Hindlimb muscle (tissue), 1 donor: ENCODE results near the gene PTGR1. TPM values are rescaled to one million over a fixed set of nuclear protein-coding genes. Genes with fewer than 3 reads are reported as not detected.
"Not testable (repeated sequence)": the region's sequence is repeated elsewhere in the genome, so short reads cannot be mapped to it uniquely, and the experiment has no call there.

ENCODE experiments used
- DNase-seq: peaks from one replicate; pipeline ENCODE4 v3.0.0-alpha.2; 2013
- polyA plus RNA-seq: library from polyadenylated mRNA; unstranded; fragments of 120-200 nt; gene quantifications from one replicate; pipeline ENCODE4 v1.2.1, GENCODE V29; 2013; ENCODE audit not compliant: insufficient read length

Gene PTGR1
- 64.2 TPM for polyA plus RNA-seq

DNA sequence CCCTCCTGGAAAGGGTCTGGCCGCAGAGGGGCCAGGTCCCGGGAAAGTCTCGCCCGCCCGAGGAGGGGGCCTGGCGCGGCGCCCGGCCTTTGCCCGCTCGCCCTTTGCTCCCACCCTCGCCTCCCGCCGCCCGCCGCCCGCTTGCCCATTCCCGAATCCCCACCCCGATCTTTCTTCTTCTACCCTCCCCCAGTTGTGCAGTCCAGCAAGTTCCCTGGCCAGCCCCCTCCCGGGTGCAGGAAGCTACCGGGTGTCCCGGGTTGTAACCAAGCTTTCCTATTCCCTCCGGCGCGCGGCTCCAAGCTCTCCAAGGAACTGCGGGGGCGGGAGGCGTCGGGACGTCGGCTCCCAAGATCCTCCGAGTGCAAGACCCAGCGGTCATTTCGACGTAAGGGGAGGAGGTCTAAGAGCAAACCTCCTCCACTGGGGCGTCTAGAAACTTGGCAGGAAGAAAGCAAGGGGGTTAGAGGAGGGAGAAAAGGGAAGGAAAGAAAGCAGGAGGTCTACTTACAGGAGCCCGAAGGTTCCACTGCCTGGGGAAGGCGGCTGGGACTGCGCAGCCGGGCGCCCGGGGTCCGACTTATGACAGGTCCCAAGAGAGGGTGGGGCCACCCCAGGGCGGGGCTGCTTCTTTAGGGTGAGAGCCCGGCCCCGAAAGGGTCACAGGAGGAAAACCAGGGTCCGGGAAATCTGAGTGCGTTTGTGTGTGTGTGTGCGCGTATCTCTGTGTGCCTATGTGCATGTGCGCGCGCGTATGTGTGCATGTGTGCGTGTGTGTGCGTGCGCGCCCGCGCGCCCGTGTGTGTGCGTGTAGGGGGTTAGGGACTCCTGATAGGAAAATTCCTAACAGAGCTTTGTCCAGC lies at the start of gene PTGR1:
Gene PTGR1, minus strand, starts transcription at position 556 of the 863 bp plus-strand sequence. CDS start 2,225 bp downstream, outside the sequence.
- DNase-seq: peak; percentile 82

DNA sequence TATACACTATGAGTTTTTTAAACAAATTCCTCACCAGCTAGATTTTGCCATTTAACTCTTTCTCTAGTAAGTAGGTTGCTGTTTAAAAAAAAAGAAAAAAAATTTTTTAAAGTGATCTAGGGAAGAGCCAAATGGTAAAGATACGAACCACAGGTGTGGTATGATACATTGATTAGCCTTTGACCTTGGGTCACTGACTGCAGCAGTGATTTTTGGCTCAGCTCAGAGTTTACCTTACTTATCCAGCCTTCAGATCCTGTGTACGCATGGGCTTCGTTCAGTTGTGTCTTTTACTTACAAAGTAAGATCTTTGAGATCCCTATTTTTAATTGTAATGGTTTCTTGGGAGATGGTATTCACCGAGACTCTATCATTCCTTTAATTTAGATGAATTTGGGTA lies 49.6 kb upstream of the PTGR1 start:
- no peak for DNase-seq

DNA sequence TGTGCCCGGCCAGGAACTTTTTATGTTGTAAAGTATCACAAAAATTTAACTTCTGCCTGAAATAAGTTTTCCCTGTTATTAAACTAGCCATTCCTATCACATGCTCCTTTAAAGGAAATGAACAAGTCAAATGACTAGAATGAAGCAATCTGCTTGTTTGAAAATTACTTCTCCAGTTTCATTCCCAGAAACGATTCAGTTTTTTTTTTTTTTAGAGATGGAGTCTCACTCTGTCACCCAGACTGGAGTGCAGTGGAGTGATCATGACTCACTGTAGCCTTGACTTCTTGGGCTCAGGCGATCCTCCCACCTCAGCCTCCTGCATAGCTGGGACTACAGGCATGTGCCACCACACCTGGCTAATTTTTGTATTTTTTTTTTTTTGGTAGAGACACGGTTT lies 48.6 kb upstream of the PTGR1 start:
- no peak for DNase-seq

DNA sequence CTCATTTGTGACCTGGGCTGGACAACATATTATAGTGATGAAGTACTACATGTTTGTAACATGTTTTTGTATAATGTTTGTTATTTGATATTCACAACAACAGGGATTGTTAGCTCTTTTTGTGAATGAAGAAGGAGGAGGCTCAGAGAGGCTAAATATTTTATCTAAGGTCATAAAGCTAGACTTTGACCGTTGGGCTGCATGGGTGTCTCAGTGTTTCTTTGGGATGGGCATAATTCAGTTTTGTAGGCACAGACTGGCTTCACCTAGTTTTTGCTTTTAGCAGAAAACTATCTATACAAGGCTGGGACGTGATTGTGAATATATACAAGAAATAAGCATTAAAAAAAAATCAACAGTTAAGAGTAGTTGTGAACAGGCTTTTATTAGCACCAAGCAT lies 47.0 kb upstream of the PTGR1 start:
- DNase-seq: no peak

DNA sequence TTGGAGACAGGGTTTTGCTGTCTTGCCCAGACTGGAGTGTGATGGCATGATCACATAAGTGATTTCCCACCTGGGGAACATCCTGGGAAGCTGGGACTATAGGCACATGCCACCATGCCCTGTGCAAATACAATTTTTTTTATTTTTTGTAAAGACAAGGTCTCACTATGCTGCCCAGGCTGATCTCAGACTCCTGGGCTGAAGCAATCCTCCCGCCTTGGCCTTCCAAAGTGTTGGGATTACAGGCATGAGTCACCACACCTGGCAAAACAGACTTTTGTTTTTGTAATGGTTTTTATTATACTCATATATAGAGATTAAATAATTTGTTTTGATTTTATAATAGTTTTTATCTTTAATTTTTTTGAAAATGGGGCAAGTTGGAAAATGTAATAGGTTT lies 46.4 kb upstream of the PTGR1 start:
- DNase-seq: no peak

DNA sequence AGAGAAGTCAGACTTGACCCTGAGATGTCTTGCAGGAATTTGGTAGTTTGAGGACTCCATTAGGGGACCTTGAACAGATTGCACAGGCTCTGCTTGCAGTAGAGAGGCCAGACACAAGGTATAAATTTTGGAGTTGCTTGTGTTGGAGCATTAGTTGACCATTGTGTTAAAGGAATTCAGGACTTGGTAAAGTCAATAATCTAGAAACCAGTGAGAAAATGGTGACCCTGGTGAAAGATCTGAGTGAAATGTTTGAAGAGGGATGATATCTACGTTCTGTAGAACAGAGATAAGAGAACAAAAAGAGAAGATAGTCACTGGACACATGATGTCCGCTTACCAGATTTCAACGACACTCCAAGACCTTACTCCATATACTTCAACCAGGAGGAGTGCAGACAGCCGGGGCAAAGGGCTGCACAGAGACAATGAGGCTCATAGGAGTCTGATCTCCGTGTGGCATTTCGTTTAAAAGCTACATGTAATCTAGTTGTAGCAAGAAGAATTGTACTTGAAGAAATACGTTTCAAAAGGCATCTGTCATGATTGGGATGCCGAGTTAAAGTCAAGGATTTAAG lies 44.8 kb upstream of the PTGR1 start:
- DNase-seq: no peak

DNA sequence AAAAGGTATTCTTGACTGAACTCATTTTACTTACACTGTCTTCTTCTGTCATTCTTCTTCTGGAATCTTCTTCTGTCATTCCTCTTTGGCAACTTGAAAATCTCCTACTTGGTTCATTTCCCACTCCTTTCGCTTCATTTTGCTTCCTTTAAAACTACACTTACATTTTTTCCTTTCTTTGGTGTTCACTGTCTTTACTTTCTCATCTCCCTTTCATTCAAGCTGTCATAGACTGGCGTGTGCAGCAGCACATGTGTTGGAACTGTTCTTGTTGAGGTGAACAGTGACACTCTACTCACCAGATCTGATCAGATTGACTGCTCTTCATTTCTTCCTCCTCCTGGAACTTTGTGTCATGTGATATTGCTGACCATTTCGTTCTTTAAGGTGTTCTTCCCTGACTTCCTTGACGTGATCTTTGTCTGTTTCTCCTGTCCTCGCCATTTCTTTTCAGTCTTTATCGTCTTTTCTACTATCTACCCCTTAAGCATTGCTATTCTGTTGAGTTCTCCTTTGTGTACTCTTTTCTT lies 38.0 kb upstream of the PTGR1 start:
- DNase-seq: no peak

DNA sequence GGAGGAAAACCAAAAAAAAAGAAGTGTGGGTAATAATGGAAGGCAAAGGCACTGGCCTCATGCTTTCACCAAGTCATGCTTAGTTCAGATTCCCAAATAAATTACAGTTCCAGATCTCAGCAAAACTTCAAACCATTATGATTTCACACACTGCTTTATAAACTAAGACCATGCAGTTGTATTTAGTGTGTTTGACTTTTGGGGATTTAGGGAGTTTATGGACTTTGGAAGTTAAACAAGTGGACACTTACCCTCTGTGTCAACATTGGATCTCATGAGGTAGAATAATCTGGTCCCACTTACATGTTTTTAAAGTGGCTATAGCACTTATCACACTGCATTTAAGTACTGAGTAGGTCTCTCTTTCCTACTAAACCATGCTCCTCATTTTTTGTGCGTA lies 35.4 kb upstream of the PTGR1 start:
- DNase-seq: no peak

DNA sequence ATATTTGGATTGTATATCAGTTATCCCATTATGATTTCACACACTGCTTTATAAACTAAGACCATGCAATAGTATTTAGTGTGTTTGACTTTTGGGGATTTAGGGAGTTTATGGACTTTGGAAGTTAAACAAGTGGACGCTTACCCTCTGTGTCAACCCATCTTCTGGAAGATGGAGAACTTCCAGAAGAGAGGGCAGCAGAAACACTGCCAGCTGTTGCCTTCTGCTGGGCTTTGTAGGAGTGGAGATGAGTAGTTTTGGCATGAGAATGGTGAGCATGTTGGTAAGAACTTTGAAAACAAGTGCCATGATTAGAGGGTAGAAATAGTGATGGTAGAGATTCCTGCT lies 33.9 kb upstream of the PTGR1 start:
- DNase-seq: no peak

DNA sequence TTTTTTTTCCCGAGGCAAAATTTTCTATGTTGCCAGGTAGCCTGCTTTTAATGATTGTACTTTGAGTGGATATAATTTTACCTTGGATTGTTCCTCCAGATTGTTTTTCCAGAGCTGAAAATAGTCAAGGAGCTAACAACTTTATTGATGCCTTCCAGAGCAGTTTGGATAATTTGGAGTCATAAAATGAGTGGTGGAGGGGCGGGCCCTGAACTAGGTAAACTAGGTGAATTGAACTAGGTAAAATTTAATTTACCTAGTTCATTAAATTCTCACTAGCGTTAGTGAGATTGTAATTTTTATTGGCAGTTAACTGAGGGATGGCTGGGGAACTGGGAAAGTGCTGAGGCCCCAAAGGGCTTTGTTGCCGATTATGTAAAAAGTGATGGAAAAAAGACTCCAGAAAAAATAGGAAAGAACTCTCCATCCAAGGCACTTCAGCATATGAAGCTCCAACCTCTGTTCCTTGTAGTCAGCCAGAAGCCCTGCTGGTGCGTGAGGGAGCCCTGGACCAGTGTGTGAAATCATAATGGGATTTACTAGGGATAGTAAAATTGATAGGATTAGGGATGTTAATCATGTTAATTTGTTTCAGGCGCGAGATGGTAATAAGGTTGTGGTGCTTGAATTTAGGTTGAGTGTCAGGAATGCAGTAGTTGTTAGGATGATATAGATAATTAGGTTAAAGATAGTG lies 33.4 kb upstream of the PTGR1 start:
- DNase-seq: no peak

DNA sequence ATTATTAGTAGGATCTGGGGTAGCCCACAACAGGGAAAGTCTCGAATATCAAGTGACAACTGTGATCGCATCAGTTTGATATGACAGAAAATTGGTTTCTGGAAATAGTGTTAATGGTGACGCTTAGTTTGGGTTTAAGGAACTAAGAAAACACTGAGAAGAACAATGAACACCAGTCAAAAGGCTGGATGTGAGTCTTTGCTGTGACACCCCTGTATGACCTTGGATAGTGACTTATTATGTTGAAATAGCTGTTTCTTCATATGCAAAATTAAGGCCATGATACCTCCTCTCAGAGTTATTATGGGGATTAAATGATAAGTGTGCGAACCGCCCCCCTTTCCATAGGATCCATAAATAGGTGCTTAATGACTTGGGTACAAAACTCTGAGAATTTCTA lies 32.6 kb upstream of the PTGR1 start:
- no peak for DNase-seq

DNA sequence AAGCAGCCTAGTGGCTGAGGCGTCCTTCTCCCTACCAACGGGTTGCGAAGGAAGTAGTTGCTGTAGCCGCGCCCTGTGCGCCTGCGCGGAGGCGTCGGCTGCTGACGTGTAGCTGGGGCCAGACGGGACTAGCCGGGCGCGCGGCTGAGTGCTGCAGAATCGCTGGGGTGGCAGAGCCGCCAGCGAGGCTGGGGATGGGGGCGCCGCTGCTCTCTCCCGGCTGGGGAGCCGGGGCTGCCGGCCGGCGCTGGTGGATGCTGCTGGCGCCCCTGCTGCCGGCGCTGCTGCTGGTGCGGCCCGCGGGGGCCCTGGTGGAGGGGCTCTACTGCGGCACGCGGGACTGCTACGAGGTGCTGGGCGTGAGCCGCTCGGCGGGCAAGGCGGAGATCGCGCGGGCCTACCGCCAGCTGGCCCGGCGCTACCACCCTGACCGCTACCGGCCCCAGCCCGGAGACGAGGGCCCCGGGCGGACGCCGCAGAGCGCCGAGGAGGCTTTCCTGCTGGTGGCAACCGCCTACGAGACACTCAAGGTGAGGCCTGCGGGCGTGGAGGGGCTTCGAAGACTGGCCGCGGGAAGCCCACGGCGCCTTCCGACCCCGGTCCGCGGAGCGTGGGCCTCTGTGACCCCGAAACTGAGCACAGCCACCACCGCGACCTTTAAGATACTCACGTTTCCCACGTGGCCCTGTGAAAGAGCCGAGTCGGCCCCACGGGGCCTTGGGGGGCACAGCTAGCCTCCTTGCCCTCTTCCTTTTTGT lies 31.9 kb upstream of the PTGR1 start, which contains the start of gene DNAJC25:
Gene DNAJC25, plus strand, starts transcription at position 121 of the 758 bp plus-strand sequence. Its CDS starts 74 bp downstream, at position 195.
- peak; percentile 98 for DNase-seq

DNA sequence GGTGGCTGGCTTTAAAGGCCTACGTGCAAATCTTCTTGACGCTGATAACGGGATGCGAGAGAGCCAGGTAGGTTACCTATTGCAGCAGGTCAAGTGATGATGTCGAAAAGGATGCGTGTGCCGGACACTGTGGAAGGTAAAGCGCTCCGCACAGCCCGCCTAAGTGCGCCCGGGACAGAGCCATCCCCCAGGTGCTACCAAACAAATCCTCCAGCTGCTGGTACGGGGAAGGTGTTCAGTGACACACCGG lies 31.4 kb upstream of the PTGR1 start:
- no peak for DNase-seq

DNA sequence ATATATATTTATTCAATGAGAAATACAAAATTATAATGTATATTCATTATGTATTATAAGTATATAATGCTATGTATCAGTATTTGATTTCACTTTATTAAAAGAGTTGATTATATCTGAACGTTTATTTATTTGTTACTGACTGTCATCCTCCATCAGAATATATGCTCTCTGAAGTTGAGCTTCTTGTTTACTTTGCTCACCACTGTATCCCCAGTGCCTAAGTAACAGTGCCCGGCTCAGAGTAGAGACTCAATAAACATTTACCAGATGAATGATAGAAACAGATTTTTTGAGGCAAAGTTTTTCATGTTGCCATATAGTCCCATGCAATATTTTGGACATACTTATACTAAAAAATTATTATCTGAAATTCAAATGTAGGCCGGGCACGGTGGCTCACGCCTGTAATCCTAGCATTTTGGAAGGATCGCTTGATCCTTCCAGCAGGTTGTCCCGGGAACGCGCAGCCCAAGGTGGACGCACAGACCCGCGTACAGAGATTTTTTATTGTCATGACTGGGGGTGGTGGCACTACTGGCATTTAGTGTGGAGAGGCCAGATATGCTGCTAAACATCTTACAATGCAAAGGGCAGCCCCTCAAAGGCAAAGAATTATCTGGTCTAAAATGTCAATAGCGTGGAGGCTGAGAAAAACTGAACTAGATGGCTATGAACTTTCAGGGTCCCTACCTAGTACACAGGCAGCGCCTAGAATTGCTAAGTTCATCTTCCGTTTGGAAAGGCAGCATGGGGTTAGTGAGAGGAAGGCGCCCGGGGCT lies 30.9 kb upstream of the PTGR1 start:
- no peak for DNase-seq

DNA sequence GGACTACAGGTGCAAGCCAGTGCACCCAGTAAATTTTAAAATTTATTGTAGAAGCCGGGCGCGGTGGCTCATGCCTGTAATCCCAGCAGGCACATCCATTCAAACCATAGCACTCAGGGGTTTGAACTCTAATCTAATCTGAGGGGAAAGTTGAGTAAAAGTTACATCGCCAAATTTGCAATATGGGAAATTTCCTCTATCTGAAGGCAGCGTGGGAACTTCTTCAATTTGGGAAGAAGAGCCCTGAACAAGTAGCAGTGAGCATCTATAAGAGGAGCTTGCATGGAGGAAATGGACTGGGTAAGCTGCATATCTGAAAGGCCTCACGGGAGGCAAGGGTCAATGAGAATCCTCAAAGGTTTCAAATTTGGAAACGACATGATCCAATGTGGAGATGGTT lies 29.0 kb upstream of the PTGR1 start:
- no peak for DNase-seq

DNA sequence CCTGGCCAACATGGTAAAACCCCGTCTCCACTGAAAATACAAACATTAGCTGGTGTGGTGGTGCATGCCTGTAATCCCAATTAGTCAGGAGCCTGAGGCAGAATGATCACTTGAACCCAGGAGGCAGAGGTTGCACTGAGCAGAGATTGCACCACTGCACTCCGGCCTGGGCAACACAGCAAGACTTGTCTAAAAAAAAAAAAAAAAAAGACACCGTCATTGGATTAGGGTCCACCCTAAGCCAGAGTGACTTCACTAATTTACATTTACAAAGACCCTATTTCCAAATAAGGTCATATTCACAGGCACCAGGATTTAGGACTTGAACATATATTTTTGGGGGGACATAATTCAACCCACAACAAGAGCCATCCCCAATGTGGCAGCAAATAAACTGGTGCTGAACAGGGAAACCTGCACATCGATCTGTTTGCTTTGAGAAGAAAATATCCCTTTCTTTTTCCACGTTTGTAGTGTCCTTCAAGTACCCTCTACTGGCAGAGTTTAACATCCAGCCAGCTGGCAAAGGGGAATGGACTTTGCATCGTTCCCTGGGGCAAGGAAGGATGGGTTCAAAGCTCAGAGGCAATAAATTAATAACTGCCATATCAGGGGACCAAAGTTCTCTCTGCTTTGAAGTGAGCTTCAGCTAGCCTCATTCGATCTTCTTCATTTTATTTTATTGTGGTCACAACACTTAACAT lies 28.0 kb upstream of the PTGR1 start:
- DNase-seq: no peak

DNA sequence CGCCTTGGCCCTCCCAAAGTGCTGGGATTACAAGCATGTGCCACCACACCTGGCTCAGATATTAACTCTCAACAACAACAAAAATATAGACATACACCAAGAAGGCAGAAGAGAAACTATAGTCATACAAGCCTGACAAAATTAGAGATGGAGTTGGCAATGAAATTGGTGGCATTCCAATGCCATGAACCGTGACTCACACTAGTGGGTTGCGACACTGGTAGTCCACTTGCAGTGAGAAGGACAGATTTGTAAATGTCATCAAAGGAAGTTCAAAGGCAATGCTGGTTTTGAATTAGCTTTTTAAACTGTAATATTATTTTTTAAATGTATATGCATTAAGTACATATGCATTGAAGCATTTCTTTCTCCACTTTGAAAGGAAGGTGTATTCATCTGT lies 23.2 kb upstream of the PTGR1 start:
- DNase-seq: no peak

DNA sequence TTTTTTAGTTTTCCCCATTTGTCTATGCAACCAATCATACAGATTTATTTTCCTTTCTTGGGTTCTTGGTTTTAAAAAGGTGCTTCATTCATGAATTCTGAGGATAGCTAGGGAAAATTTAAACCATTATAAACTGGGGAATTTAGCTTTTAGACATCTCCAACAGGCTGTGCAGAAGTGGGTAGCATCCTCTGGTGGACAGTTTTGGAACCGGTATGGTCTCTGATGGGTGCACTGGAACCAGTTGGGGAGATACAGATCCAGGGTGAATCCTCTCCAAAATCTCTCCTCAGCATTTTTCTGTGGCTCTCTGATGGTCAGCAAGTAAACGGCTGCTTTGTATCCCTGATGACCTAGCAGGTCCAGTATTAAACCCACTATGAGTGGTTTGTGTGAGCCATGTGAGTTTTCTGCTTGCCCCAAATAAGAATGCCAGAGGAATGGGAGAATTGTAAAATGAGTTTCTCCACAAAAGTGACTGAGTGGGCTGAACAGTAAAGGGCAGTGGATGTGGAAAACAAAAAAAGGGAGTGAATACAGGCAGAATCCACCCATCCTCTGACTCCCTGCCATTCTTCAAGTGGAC lies 22.5 kb upstream of the PTGR1 start:
- DNase-seq: no peak

DNA sequence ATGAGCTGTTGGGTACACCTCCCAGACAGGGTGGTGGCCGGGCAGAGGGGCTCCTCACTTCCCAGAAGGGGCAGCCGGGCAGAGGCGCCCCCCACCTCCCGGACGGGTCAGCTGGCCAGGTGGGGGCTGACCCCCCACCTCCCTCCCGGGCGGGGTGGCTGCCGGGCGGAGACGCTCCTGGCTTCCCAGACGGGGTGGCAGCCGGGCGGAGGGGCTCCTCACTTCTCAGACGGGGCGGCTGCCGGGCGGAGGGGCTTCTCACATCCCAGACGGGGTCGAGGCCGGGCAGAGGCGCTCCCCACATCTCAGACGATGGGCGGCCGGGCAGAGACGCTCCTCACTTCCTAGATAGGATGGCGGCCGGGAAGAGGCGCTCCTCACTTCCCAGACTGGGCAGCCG lies 17.9 kb upstream of the PTGR1 start:
- not testable (repeated sequence) for DNase-seq

DNA sequence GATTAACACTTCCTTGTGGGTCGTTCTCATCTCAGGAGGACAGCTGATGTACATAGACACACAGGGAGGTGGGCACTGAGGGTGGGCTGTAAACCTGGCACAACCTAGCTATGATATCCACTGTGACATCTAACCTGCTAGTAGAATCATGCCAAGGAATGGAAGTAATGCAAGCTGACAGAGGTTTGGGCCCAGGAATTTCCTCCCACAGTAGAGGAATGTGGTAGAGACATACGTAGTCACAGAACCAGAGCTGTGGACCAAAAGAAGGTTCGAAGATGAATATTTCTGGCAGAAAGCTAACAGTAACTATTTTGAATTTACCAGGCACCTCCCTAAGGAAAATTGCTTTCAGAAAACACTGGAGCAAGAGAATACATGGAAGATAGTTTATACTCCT lies 16.5 kb upstream of the PTGR1 start:
- no peak for DNase-seq

DNA sequence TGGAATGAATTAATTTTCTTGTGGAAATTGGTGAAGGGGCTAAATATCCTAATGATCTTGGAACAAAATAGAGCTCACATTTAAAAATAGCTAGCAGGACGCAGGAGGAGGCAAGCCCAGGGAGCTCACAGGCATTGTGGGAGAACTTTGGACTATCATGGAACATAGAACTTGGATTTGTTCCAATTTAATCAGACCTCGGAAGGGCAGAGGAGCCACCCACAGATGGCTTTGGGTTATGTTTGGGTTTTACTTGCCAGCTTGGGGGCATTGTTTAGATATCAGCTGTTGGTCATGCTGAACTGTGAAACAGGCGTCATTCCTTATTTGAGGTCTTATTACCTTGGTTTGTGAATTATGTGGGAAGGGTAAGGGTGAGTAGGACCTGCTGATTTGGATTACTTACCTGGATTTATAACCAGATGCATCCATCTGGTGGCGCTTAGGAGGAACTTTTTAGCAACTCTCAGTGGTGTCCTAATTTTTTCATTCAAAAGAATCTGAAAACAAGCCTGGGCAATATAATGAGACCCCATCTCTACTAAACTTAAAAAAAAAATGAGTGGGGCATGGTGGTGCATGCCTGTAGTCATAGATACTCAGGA lies 14.1 kb upstream of the PTGR1 start:
- DNase-seq: no peak
